ENCODE results near the gene GDI2.
"Not testable (repeated sequence)": the region's sequence is repeated elsewhere in the genome, so short reads cannot be mapped to it uniquely, and the experiment has no call there.

The GDI2 gene

DNA sequence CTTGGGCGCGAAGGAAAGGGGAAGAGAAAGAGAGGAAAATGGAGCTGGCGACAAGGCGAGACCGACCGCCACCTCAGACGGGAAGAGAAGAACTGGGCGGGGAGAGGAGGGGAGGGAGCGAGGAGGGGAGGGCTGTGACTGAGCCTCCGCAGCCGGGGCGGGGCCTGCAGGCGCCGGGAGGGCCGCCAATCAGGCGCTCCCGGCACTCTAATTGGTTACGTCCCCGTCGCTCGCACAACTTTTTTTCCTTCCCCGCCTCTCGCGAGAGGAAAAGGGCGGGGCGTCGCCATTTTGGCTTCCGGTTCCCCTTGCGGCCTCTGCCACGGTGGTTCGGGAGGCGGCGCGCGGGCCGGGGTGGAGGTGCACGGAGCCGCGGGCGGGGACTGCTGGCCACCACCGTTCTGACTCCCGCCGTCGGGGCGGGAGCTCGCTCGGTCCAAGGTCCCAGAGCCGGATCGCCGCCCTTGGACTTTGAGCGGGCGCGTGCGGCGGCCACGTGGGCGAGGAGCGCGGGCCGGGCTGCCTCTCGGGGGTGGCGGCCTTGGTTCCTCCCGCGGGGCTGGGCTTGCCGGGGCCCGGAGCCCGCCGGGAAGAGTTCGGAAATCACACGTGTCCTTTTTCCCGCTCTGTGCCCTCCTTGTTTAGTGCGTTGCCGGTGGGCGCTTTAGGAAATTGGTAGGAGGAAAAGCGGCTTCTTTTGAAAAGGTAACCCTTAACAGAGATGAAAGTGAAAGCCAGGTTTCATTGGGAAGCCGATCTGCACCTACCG is at the start of gene GDI2:
GDI2 (minus strand) TSS at position 94 of the 769 bp plus-strand sequence. CDS start 176 bp downstream, outside the sequence.
- peak; percentile 95 for DNase-seq

DNA sequence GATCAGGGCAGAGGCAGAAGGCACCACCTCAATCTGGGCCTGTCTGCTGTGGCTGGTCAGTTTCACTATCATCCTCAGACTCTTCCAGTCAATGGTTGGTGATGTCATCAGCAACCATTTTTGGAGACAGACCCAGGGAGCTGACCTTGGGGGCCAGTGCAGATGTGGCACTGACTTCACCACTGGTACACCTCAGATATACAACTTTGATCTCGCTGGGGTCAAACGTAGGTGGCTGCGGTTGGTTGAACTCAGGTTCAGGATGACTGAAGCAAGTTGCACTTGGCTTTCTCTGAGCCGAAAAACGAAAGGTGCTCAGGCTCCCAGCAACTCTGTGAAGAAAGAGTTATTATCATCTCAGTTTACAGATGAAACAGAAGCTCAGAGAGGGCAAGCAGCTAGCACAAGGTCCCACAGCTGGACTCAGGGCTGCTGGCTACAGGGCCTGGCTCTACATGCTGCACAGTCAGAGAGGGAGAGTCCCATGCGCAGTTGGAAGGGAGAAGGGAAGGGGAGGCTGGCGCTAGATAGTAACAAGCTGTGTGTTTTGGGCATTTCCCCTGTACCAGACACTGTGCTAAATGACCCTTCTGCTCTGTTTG is 49.2 kb upstream of the GDI2 start:
- no peak for DNase-seq

DNA sequence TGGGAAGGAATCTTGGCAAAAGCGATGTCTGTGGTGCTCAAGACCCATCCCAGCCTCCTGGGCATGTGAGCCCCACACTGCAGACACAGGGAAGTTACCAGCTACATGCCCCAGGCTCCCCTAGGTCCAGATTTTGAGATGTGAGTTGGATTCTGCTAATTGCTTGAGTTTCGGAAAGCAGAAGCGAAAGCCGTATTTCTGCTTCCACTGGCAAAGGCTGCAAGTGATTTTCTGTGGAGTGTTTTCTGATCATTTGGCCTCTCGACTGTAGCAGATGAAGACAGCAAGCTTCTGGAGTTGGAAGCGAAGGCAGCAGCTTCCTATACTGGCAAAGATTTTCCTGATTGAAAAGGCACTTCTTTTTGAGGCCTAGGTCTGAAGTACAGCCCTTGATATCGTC is 46.8 kb upstream of the GDI2 start:
- DNase-seq, result peak; percentile 71

DNA sequence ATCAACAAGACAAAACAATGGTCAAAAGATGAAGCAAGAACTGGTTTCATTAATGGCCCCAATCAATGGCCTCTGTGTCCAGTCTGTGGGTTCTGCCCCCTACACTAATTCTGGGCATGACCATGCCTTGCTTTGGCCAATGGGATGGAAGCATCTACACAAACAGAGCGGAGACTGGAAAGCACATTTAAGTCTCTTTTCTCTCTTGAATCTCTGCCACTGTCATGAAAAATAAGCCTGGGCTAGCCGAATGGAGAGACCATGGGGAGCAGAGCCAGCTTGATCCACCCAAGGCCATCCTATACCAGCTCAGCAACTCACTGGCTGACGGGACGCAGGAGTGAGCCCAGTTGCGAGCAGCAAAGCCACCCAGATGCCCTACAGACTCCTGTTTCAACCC is 45.6 kb upstream of the GDI2 start:
- no peak for DNase-seq

DNA sequence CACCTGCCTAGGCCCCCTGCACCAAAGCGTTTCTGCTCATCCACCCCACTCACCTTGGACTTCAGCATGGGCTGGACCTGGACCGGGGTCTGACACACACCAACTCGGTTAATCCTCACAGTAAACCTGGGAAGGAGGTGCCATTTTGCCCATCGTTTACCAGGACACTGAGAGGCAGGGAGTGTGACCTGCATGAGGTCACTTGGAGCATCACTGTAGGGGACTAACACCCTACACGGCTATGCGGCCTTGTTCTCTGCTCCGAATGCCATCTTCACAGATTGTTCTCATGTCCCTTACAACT is 43.4 kb upstream of the GDI2 start:
- DNase-seq, result no peak

DNA sequence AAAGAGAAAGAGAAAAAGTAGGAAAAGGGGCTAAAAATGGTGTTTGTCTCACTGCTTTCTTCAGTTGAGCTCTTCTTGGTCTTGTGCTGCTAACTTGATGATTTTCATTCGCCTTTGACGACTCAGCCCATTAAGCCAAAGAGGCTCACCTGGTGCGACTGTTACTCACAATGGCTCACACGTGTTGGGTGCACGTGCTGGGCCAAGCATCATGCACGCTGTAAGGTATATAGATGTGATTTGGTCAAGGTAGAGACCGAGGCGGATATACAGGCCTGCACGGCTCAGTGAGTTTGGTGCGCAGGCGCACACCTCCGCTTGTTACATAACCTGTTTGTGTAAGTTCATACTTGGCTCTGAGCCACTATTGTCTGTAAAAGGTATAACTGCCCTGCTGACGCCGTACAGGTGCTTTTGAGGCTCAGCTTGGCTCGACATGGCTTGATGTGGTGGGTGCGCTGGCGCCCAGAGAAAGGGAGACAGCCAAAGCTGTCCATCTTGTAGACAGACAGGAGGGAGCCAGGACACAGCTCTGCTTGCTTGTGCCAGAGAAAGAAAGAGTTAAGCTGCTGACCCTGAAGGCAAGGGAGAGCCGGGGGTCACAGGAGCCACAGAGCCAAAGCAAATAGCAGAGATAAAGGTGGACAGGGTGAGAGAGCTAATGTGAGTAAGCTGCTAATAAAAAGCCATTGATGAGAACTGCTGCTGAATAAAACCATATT is 42.9 kb upstream of the GDI2 start:
- DNase-seq, result no peak

DNA sequence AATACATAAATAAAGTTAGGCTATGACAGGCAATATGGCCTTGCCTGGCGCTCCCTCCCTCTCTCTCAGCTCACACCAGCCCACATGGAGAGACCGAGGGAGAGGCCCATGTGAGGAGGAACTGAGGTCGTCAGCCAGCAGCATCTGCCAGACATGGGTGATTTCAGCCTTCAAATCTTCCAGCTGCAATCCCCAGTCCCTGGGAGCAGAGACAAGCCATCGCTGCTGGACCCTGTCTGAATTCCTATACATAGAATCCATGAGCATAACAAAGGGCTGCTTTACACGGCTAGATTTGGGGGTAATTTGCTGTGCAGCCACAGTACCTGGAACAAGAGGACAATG is 40.9 kb upstream of the GDI2 start:
- no peak for DNase-seq

DNA sequence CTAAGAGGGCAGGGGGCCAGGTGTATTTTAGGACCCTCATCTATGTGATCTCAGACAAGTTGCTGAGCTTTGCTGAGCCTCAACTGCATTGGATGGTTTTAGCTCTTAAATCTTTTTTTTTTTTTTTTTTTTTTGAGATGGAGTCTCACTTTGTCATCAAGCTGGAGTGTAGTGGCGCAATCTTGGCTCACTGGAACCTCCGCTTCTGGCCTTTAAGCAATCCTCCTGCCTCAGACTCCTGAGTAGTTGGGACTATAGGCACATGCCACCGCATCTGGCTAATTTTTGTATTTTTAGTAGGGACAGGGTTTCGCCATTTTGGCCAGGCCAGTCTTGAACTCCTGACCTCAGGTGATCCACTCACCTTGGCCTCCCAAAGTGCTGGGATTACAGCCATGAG is 33.4 kb upstream of the GDI2 start:
- not testable (repeated sequence) for DNase-seq

DNA sequence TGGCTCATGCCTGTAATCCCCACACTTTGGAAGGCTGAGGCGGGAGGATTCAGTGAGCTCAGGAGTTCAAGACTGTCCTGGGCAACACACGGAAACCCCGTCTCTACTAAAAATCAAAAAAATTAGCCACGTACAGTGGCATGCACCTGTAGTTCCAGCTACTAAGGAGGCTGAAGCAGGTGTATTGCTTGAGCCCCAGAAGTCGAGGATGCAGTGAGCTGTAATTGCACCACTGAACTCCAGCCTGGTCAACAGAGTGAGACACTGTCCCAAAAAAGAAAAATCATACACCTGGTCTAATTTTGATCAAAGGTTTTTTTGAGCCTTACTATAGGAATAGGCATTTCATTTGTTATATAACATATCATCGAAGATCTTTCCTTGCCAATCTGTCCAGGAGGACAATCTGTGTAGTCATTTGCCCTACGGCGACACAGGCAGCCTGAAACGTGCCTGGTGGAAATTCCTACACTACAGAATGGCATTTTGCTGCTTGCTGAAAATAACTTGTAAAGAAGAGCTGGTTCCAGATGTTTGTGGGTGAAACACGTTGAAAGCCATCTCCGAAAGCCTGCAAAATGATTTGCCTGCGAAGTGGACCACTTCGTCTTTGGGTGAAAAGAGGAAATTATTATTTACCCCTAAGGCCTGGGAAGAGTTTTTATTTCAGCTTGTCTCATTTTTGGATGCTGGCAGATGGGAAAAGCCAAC is 31.3 kb upstream of the GDI2 start:
- no peak for DNase-seq

DNA sequence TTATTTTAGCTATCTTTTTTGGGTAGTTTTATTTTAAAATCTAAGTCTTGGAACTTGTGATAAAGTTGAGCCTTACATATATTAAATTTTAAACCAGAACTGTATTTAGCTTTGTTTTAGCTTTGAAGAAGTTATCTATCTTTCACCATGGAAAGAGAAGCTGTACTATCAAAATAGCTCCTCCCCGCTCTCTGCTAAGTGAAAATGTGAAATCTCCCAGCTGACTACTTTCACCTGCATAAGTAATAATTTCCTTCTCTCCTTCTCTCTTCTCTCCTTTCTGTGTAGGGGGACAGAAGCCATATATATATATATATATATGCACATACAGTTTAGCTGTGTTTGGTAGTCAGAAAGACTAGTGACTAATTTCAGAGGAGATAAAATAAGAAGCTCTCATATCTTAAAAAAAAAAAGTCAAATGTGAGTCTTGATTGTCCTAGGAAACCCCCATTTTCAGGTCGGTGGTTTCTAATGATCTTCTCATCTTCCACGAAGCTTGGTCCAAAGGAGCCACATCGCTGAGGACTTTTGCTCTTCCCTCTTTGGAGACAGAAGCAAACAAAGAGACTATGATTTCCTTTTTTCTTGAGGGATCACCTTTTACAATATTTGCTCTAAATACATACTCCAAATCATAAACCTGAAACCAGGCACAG is 30.6 kb upstream of the GDI2 start:
- no peak for DNase-seq

DNA sequence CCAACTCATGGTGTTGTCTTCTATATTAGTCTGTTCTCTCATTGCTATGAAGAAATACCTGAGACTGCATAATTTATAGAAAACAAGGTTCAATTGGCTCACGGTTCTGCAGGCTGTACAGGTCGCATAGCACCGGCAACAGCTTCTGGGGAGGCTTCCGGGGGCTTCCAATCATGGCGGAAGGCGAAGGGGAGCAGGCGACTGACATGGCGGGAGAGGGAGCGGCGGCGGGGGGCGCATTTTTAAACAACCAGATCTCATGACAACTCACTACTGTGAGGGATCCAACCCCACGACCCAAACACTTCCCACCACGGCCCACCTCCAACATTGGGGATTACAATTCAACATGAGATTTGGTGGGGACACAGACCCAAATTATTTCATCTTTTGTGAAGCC is 28.7 kb upstream of the GDI2 start:
- no peak for DNase-seq

DNA sequence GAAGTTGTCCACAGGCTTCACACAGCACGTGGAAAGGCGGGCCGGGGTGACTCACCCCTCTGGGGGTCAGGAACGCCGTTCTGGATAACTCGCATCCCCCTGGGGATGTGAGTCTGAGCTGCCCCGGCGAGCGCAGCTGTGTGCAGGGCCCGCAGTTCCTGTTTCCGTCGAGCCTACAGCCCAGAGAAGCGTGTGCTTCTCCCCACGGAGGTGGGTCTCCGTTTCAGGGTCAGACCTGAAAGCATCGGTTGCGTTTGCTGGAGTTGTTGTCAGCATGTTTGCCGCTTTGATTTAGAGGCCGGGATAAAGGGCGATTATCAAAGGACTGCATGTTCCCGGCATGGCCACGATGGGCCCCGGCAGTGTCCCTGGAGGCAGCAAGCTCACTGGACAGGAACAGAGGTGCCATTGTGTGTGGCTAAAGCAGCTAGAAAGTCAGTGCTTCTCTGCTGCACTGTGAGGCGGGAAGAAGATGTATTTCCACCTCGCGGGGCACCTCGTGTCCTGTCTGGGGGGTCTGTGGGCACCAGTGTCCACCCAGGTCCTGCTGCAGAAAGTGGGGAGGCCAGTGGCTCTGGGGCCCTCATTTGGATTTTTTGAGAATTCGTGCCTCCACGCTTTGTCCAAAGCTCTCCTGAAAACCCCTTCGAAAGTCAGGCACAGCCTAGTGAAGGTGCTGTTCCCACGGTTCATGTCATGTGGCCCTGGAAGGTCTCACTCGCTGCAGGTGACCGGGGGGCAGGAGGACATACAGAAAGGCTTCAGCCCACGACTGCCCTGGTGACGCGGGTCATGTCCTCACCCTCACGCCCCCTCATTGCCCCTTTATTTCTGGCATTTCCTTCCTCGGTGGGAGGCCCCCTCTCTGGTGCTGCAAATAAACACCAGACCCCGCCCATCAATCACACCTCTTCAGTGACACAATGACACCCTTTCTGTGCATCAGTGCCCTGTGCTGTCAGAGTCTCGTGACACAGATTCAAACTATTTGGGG is 27.4 kb upstream of the GDI2 start:
- peak; percentile 72 for DNase-seq

DNA sequence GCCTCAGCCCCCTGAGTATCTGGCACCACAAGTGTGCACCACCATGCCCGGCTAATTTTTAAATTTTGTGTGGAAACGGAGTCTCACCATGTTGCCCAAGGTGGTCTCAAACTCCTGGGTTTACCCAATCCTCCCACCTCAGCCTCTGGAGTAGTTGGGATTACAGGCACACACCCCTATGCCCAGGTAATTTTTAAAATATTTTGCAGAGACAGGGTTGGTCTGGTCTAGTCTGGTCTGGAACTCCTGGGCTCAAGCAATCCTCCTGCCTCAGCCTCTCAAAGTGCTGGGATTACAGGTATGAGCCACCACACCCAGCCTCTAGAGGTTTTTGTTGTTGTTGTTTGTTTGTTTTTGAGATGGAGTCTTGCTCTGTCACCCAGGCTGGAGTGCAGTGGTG is 22.9 kb upstream of the GDI2 start:
- DNase-seq, result not testable (repeated sequence)

DNA sequence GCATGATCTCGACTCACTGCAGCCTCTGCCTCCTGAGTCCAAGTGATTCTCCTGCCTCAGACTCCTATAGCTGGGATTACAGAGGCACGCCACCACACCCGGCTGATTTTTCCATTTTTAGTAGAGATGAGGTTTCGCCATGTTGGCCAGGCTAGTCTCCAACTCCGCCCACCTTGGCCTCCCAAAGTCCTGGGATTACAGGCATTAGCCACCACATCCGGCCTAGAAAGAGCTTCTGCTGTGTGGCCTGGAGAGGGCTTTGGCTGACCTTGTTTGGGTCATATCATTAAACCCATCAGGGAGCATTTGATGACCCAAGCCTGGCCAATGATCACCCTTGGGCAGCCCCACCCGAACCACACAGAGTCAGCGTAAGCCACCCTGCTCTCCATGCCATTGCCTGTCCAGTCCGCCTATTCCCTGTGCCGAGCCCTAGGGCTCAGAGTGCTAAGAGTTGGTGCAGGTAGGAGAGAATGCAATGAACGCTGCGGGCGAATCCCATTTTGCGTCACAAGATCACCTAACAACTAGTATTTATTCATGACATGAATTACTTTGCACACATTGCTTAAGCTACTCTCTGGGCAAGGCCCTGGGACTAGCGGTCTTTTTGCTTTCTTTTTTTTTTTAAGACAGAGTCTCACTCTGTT is 22.3 kb upstream of the GDI2 start:
- peak; percentile 71 for DNase-seq

DNA sequence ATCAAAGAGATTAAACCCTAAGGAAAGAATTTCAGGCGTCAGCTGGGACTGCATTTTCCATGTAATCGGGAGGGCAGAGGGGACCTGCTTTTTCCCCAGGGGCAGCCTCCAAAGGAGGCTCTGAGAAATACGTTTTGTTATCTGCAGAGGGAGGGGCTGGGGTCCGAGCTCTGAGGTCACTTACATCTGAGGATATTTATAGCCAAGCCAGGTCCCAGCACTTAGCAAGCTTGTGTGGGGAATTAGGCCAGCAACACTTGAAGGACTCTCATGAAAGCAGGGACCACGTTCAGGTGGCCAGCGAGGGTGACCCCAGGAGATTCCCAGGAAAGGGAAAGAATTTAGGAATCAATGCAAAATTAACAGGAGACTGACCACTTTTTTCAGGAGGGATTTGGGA is 20.6 kb upstream of the GDI2 start:
- no peak for DNase-seq

DNA sequence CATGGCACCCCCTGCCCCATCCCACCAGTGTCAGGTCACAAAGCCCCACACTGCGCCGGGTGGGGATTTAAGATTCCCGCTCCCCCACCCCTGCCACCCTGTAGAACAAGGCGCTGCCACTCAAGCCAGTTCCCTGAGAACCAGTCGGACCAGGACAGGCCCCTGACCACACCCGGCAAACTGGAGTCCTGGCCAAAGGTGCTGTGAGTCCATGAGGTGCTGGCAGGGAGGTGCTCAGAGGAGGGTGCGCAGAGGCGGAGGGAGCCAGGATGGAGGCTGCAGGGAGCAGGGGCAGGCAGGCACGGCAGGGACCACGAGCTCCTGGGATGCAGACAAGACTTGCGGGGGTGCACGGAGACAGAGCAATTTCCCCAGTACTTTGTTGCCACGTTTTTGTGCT is 19.7 kb upstream of the GDI2 start:
- DNase-seq, result no peak

DNA sequence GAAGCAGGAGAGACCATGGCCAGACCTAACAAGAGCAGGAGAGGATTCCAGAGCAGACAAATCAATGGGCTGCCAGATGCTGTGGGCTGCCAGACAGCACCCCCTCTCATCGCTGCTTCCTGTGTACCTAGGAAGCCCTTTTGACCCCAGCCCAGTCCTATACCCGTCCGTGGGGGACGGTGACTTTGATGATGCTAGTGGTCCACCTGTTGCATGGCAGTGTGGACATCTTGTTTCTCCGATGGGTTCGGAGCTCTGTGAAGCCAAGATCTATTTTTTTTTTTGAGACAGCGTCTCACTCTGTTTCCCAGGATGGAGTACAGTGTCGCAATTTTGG is 18.2 kb upstream of the GDI2 start:
- DNase-seq, result no peak

DNA sequence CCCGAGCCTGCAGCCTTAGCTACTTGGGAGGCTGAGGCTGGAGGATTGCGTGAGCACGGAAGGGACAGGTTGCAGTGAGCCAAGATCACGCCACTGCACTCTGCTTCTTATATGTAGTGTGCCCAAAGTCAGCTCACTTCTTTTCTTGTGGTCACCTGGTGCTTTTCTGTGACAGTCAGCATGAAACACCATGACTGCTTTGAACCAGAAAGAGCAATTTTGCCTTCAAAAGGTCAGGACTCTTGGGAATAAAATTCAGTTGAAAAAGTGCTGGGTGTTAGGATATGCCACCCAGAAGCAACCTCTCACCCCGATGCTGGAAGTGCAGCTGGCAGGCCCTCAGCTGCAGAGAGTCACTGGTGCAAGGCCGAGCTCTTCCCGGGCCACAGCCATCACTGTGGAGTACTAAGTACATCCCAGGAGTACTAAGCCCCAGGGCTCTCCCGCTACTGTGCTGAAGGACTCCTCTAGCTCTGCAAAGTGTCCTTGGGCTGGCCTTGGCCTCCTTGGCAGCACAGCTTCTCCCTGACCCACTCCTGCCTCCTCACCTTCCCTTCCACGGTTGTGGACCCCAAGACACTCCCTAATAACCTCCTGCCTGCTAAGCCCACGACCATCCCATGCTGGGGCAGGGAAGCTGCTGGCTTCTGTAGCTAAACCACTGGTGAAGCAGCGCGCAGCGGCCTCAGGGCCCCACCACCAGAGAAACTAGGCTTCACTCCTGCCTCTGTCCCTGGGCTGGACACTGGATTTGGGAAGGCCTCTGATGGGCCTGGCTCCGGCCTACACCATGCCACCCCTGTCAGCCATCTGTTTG is 17.6 kb upstream of the GDI2 start:
- DNase-seq, result no peak

DNA sequence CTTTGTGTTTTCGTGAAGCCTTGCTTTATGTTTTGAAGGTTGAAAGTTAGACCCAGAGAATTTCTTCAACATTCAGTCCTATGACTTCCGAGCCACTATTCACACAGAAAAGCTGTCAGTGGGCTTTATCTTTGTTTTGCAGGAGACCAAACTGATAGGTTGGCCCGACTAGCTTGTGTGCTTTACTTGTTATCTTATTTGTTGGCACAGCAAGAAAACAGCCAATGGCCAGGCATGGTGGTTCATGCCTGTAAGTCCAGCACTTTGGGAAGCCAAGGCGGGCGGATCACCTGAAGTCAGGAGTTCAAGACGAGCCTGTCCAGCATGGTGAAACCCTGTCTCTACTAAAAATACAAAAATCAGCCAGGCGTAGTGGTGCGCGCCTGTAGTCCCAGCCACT is 16.0 kb upstream of the GDI2 start:
- no peak for DNase-seq

DNA sequence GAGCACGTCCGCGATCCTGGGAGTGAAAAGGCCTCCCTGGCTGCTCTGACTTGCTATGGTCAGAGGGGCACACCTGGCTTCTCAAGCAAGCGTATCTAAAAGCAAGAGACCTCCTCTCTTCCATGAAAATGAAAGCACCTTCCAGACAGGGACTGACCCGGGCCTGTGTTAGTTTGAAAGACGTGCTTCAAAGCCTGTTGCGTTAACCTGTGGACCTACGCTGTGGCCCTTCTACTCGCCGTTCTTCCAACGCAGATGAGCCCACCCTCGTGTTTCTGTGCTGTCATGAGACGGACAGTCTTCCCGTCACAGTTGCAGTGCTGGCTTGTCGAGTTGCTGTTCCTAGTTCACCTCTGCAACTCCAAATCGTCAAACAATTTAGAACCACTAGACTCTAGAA is 15.5 kb upstream of the GDI2 start:
- no peak for DNase-seq

DNA sequence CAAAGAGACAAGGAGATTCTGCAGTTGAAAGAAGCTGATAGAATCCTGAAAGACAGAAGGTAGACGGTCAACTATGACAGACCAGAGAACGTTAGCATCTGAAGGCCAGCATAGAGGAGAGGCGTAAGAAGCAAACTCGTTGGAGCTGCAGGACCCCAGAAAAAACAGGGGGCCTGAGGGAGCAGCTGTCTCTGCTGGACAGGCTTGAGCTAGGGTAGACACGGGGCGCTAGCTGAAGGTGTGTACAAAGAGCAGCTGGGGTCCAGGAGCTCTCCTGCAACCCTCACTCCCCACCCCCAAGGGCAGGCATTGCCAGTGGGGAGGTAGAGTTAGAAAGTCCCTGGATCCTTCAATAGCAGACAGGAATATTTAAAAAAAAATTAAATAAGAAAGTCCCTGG is 14.6 kb upstream of the GDI2 start:
- no peak for DNase-seq
